ENCODE data around the gene GABRG3. TPM values are rescaled to one million over a fixed set of nuclear protein-coding genes. Genes with fewer than 3 reads are reported as not detected.

Gene GABRG3
- total and polyA plus RNA-seq, 2 donors (not counting 3 experiments of a cell fraction or from before 2014, with no cell fraction given): not detected

DNA sequence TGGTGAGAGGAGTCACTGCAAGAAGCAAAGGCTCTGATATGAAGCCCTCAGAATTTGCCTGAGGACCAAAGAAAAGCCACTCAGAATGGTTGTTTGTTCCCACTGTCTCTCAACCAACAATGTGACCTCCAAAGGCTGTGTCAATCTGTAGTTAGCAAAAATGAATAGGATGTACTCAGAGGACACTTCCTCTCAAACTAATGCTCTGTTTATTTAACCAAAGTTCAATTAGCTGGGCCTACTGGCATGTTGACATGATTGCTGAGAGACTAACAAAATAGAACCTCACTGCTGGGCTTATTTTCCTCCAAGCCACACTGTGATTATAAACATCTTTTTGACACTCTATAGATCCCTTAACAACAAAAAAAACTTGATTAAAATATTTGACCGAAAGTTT, 605.6 kb downstream of the GABRG3 start:
- H3K36me3 ChIP-seq (ENCODE audit: control insufficient read depth in 2 of 2, extremely low read depth in 1 of 2, insufficient read depth in 2 of 2, low read length in 2 of 2): no peaks in the 10 kb centered on the region
- no peaks in the 10 kb centered on the region for H3K9me1 ChIP-seq (replicated peaks; ENCODE audit: control insufficient read depth, extremely low read depth, insufficient read depth, low read length)
- no peaks in the 10 kb centered on the region for H3K27me3 ChIP-seq (ENCODE audit: control insufficient read depth in 2 of 2, insufficient read depth in 2 of 2, low read length in 2 of 2)
- H4K20me1 ChIP-seq (replicated peaks; ENCODE audit: control insufficient read depth, extremely low read depth, insufficient read depth, low read length): no peaks in the 10 kb centered on the region
- H3K27ac ChIP-seq (ENCODE audit: insufficient read depth, low read depth, low read length): no peak overlapping the region
- DNase-seq (ENCODE audit: low read depth, low spot score): no peak
- TF ChIP-seq POLR2AphosphoS5 (IDR thresholded peaks at IDR 0.05; ENCODE audit: insufficient read depth, low read depth, low read length): no peak
- no peak for TF ChIP-seq MYC (IDR thresholded peaks at IDR 0.05; ENCODE audit: low read depth, low read length)
- no peak for TF ChIP-seq JUN (IDR thresholded peaks at IDR 0.05; ENCODE audit: borderline replicate concordance, insufficient read depth, insufficient read length, low read depth)
- TF ChIP-seq, protein P1, sequence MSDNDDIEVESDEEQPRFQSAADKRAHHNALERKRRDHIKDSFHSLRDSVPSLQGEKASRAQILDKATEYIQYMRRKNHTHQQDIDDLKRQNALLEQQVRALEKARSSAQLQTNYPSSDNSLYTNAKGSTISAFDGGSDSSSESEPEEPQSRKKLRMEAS (IDR thresholded peaks at IDR 0.05; ENCODE audit: insufficient read depth, insufficient read length): no peak
- TF ChIP-seq, protein P2, sequence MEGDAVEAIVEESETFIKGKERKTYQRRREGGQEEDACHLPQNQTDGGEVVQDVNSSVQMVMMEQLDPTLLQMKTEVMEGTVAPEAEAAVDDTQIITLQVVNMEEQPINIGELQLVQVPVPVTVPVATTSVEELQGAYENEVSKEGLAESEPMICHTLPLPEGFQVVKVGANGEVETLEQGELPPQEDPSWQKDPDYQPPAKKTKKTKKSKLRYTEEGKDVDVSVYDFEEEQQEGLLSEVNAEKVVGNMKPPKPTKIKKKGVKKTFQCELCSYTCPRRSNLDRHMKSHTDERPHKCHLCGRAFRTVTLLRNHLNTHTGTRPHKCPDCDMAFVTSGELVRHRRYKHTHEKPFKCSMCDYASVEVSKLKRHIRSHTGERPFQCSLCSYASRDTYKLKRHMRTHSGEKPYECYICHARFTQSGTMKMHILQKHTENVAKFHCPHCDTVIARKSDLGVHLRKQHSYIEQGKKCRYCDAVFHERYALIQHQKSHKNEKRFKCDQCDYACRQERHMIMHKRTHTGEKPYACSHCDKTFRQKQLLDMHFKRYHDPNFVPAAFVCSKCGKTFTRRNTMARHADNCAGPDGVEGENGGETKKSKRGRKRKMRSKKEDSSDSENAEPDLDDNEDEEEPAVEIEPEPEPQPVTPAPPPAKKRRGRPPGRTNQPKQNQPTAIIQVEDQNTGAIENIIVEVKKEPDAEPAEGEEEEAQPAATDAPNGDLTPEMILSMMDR (IDR thresholded peaks at IDR 0.05; ENCODE audit: extremely low read depth in 1 of 2, insufficient read depth in 1 of 2, low read depth in 1 of 2, low read length in 2 of 2): no peak
- no peak for TF ChIP-seq POLR2A (IDR thresholded peaks at IDR 0.05; ENCODE audit: low read depth, low read length)
- TF ChIP-seq EZH2 (IDR thresholded peaks at IDR 0.05; ENCODE audit: borderline replicate concordance, low read depth, low read length, severe bottlenecking): no peak
- no peak for TF ChIP-seq GATA2 (IDR thresholded peaks at IDR 0.05; ENCODE audit: insufficient read depth, insufficient read length, low read depth, low read length)
- TF ChIP-seq FOS (IDR thresholded peaks at IDR 0.05; ENCODE audit: borderline replicate concordance, insufficient read depth, low read length): no peak
- no peak overlapping the region for H2AFZ ChIP-seq (ENCODE audit: low read depth, low read length)
- ChIA-PET POLR2A (no interaction called here), CTCF (no interaction called here)
- H3K4me1 ChIP-seq (ENCODE audit: control insufficient read depth, extremely low read depth, insufficient read depth, low read length): no peaks in the 10 kb centered on the region
- no peaks in the 10 kb centered on the region for H3K79me2 ChIP-seq (ENCODE audit: control insufficient read depth, insufficient read depth, low read length)
- no peak overlapping the region for H3K4me2 ChIP-seq (ENCODE audit: insufficient read depth, low read length)
- BruUV-seq (replicated peaks): no TSS peak
- no peak for FAIRE-seq
- H3K4me3 ChIP-seq (replicated peaks in 1 of 3; ENCODE audit: insufficient read depth in 1 of 3, low read depth in 1 of 3, low read length in 3 of 3): no peak overlapping the region
- peaks cover 11% of the 10 kb centered on the region for H3K9me3 ChIP-seq (replicated peaks; ENCODE audit: control insufficient read depth, insufficient read depth, low read length)
- H3K9ac ChIP-seq (replicated peaks; ENCODE audit: extremely low read depth, insufficient read depth, low read length): no peak overlapping the region
- dilution Hi-C loops (cut with MboI; ENCODE audit: extremely low pct_ligation_motif_present, low sequenced_read_pairs) (no loop called here), intact Hi-C loops (cut with micrococcal nuclease) (no loop called here)

Data from endothelial cell of umbilical vein (primary cell).